ENCODE data around the gene CITED4. TPM values are rescaled to one million over a fixed set of nuclear protein-coding genes. Genes with fewer than 3 reads are reported as not detected.

The CITED4 gene
- total RNA-seq, 2 donors from 2014 or later: 180 to 465 TPM

- Histone ChIP-seq H3K9me3 (no peaks in the 10 kb centered on the region), H3K4me3 (no peak overlapping the region), H3K27me3 (no peaks in the 10 kb centered on the region), H3K27ac (peak overlapping the region in 1 of 4 donors; percentile 7), H3K4me1 (peaks cover 20% of the 10 kb centered on the region), H3K36me3 (replicated peaks in 1 of 2; ENCODE audit: insufficient read depth in 1 of 2, low read depth in 2 of 2) (no peaks in the 10 kb centered on the region)
- ATAC-seq (no peak), DNase-seq (no peak)
- intact Hi-C loops (cut with DNase I): no loop called here
- TF ChIP-seq CTCF (IDR thresholded peaks at IDR 0.05) (no peak), POLR2A (IDR thresholded peaks at IDR 0.05) (no peak)
- 89% methylated on average over 9 of the region's 9 CpGs for WGBS, 2 donors
These were observed 5.4 kb downstream of the CITED4 start for GRCh38 chr1:40856656-40857302.

GRCh38 chr1:40856116-40856515 is 6.0 kb downstream of the CITED4 start:
- TF ChIP-seq CTCF (IDR thresholded peaks at IDR 0.05) (no peak), POLR2A (IDR thresholded peaks at IDR 0.05) (no peak)
- WGBS, 2 donors: 31 to 54% methylated on average over 3 of the region's 3 CpGs
- Histone ChIP-seq H3K4me1 (peaks cover 16% of the 10 kb centered on the region), H3K27ac (peak overlapping the region in 2 of 4 donors; percentile 9 to 22), H3K27me3 (no peaks in the 10 kb centered on the region), H3K36me3 (replicated peaks in 1 of 2; ENCODE audit: insufficient read depth in 1 of 2, low read depth in 2 of 2) (no peaks in the 10 kb centered on the region), H3K4me3 (no peak overlapping the region), H3K9me3 (no peaks in the 10 kb centered on the region)
- DNase-seq (peak in 3 of 4 donors; percentile 51 to 74 (median 61)), ATAC-seq (peak; percentile 36)
- intact Hi-C loops (cut with DNase I): no loop called here

- Histone ChIP-seq H3K9me3 (no peaks in the 10 kb centered on the region), H3K4me1 (peaks cover 11% of the 10 kb centered on the region), H3K27ac (peak overlapping the region in 1 of 4 donors; percentile 22), H3K4me3 (no peak overlapping the region), H3K27me3 (no peaks in the 10 kb centered on the region), H3K36me3 (replicated peaks in 1 of 2; ENCODE audit: insufficient read depth in 1 of 2, low read depth in 2 of 2) (no peaks in the 10 kb centered on the region)
- DNase-seq (no peak), ATAC-seq (no peak)
- TF ChIP-seq CTCF (IDR thresholded peaks at IDR 0.05) (peak in 3 of 7 experiments; percentile 6 to 16 (median 8)), POLR2A (IDR thresholded peaks at IDR 0.05) (no peak)
- 84 to 93% methylated on average over 6 of the region's 6 CpGs for WGBS, 2 donors
- intact Hi-C loops (cut with DNase I): no loop called here
These were observed 6.7 kb downstream of the CITED4 start for GRCh38 chr1:40855513-40855912.

GRCh38 chr1:40853885-40854170 is 8.3 kb downstream of the CITED4 start:
- peaks cover 22% of the 10 kb centered on the region for H3K4me1 ChIP-seq
- H3K27me3 ChIP-seq: no peaks in the 10 kb centered on the region
- H3K9me3 ChIP-seq: no peaks in the 10 kb centered on the region
- intact Hi-C loops (cut with DNase I): no loop called here
- WGBS, 2 donors: 66 to 70% methylated on average over 3 to 5 of the region's 5 CpGs
- no peak overlapping the region for H3K4me3 ChIP-seq
- ATAC-seq (no peak), DNase-seq (no peak)
- TF ChIP-seq CTCF (IDR thresholded peaks at IDR 0.05) (no peak), POLR2A (IDR thresholded peaks at IDR 0.05) (no peak)
- H3K36me3 ChIP-seq (replicated peaks in 1 of 2; ENCODE audit: insufficient read depth in 1 of 2, low read depth in 2 of 2): no peaks in the 10 kb centered on the region
- no peak overlapping the region for H3K27ac ChIP-seq
